ENCODE measurements around the gene ABCA4.

The ABCA4 gene

DNA sequence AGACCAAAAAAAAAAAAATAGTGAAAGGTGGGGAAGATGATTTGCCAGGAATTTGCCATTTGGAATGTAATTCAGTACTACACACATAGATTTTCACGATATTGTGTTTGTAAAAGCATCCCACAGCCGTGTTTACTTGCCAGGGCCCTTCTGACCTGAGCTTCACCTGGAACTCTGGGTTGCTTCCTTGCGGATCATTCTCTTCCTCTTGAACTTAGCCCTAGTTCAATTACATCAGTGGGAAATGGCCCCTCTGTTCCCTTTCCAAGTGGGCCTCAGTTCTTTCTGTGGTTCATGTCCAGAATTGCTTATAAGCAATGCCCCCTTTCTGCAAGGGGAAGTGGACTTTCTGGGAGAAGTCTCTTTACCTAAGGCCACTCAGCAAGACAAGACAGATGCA is 41.0 kb downstream of the ABCA4 start:
- DNase-seq, result no peak

DNA sequence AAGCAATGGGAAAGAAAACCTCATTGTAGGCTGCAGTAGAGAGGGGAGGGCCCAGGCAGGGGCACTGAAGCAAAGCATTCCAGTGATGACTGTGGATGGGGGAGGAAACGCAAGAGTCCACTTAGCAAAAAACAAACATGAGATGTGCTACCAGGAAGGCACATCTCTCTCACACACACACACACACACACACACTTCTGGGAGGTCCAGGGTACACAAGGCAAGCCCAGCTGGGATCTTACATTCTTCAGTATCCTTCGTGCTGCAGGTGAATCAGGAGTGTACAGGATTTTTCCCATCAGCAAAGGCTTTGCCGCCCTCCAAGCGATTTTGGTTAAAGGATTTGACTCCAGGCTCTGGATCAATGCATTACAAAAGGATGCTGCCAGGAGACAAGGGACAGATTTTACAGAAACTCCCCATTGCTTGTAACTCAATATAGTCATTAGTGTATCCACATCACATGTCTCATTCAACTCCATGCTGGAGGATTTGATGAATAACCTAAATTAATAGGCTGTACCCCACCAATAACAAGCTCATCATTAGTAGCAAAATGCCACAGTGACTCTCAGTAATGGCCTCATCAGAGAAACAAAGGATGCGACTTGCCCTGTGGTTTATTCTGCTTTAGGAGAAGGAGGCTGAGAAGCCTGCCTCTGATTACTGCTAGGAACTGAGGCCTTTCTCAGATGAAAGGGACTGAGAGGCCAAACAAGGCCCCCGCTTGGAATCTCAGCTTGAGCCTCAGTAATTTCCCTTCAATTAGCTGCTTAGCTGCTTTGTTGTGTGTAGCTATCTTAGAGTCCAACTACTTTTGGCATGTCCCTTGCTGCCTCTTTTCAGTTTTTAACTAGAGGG is 41.6 kb downstream of the ABCA4 start:
- DNase-seq, result no peak

DNA sequence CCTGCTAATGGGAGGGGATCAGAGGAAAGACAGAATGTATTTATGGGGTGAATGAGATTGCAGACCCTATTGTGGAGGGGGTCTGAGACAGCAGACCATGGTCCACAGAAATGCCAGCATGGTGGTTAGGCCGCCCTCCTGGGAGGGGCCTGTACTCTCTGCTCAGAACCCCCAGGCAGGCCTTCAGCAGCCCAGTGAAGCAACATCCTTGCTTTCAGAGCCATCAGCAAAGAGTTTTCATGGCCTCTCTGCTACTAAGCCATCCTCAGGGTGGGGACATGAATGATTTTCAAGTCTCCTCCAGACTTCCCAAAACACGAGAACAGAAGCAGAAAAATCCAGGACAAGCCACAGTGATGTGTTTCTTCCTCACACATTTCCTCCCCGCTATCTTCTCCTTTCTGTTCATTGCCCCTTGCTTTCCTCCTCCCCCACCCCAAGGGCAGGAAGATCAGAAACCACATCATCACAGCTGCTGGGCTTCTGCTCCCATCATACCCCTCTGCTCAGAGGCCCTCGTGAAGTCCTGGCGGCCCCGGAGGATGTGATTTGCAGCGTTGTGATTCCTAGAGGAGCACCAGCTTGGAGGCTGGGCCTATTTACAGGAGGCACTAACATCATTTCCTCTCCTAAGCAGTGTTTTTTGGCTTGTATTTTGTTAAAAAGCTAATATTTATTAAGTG is 48.0 kb downstream of the ABCA4 start:
- DNase-seq, result no peak

DNA sequence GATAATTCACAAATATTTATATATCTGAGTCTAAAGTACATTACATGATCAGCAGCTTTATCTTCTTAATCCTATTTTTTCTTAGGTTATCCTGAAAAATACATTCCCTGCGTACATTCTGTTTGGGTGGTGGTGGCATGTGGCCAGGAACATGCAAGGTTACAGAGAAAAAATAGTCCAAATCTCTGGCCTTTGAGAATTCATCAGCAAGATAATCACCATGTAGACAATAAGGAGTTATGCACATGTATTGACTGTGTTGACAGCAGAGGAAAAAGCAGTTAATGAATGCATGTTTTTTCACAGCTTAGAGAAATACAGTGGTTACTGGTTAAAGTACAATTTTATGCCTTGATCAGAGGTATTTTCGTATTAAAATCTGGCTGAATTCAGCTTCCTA is 49.0 kb downstream of the ABCA4 start:
- no peak for DNase-seq

DNA sequence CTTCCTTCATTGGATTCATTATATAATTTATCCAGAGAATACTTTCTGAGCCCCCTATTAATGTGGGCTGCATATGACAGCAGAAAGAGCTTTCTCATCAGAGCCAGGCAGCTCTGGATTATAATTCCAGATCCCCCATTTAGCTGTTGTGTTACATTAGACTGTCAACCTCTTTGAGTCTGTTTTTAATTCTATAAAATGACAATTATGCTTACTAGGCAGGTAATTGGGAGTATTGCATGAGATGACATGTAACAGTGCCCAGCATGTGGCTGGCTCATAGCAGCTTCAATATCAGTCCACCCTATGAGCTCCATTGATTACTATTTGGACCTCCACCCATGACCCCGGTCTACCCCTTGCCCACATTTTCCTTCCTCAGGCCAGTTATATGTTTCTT is 49.6 kb downstream of the ABCA4 start:
- no peak for DNase-seq

DNA sequence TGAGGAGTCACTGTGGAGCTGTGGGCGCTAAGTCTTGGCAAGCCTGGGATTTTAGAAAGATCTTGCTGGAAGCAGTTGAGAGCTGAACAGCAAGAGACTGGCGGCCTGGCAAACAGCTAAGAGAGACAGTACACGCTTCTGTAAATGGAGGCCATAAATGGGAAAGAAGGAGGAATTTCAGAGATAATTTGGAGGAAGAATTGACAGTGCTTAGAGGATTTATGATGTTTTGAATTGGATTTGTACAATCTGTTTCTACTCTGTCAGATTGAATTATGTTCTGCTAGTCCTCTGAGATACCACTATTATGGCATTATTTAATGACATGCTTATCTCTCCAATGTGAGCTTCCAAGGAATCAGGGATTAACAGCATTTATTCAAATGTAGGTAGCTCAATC is 50.1 kb downstream of the ABCA4 start:
- no peak for DNase-seq

DNA sequence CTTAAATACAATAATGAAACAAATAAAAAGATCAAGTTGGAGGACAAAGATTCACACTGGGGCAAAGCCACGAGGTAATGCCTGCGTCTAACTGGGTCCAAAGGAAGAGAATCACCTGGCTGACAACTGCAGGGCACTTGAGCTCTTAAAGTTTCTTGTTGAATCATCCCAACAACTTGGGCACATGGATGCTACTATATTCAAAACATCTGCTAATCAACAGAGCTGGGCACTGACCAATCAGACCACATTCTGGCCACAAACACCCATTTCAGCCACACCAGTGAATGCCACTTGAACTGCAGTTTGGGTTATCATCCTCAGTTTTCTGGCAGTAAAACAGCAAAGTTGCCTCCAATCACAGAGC is 51.0 kb downstream of the ABCA4 start:
- DNase-seq, result no peak

DNA sequence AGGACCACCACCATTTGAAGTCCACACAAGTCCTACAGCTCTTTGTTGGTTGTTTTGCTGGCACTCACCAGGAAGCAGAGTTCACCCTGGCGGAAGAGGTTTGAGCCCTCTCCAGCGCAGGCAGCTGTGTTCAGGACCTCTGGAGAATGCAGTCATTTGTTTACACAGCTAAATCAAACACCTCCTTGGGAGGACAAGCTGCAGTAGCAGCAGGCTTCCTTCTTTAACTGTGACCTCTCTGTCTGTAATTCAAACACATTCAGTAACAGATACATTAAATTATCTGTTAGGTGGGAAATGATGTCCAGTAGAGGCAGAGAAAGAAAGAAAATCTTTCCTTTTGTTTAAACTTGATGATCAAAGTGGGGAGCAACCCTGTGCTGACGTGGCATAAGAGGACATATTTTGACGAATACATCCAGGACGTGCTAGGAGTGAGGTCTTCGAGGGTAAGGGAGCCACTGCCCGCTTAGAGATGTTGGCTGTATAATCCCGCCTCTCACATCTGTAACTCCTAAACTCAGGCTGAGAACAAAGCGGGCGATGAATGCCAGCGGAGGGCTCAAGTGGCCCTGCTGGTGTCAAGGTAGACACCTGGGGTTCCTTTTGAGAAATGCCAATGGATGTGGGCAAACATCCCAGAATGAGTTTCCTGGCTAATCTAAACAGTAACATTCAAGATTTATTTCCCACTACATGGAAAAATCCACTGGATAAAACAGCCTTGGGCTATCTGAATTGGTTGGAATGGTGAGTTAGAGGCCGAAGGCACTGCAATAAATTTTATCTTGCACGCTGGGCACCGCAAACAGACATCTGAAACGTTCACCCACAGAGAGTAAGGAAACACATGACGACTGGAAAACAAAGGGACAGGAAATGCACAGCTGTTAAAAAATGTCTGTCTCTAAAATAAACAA is 51.7 kb downstream of the ABCA4 start:
- DNase-seq, result no peak

DNA sequence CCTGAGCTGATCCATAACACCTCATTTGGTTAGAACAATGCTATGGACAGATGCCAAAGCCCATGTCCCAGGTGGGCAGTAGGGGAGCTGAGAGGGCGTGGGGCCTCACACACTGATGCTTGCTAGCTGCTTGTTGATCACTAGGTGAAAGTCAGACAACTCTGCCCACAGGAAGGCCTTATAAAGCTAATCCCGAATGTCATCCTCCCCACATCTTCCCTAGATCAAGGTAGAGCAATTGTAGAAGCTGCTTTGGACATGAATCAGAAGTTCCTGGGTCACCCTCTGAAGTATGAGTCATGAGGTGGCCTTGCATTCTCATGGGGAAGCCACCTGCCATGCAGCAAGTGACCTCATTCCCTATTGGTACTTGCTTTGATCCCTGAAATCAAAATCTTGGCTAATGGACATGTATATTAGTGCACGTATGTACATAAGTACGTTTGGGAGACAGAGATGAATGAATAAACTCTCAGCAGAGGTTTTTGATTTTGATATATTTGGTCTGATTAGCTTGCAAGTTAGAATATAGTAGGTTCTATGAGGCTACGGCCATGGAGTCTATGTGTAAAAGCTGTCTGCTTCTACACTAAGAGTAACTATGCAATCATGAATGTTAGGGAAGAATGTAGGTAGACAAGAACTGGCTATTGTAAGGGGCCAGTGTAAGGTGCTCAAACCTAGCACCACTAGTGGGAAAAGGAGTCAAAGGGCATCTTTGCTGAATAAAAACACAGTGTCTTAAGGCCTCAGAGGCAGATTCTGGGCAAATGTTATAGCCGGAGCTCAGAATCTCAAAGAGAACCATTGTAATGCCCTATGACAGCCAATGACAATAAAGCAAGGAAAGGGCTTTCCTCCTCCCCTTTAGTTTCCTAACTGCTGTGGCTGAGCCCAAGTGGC is 52.6 kb downstream of the ABCA4 start:
- DNase-seq, result no peak

DNA sequence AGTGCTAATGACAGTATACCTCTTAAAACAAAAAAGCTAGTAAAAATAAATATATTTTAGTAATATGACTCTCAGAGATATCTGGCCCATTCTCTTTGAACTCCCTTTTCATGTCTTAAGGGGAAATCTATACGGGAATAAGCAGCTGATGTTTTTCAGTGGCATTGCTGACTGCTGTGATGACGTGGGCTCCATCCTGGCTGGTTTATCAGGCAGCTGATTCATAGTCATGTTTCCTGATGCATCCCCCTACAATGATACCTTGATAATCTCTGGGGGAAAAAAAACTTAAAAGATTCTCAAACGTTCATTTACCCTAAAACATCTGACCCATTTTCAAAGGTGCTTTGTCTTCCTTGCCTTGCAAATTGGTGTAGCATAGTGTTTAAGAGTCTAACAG is 53.8 kb downstream of the ABCA4 start:
- DNase-seq, result no peak

DNA sequence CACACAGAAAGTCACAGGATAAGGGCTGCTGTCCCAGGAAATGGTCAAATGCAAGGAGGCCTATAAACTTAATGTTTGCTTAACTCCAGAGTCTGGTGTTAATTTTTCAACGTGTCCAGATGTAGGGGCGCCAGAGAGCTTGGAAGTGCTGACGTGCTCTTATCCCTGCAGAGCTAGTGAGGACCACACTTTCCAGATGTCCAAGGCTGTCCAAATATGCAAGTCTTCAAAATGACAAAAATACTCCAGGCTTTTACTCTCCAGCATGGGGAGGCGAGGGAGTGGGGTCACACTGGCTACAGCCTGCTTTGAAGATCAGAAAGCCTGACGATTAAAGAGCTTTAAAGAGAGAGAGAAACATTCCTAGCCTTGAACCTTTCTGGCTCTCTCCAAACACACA is 57.6 kb downstream of the ABCA4 start:
- no peak for DNase-seq

DNA sequence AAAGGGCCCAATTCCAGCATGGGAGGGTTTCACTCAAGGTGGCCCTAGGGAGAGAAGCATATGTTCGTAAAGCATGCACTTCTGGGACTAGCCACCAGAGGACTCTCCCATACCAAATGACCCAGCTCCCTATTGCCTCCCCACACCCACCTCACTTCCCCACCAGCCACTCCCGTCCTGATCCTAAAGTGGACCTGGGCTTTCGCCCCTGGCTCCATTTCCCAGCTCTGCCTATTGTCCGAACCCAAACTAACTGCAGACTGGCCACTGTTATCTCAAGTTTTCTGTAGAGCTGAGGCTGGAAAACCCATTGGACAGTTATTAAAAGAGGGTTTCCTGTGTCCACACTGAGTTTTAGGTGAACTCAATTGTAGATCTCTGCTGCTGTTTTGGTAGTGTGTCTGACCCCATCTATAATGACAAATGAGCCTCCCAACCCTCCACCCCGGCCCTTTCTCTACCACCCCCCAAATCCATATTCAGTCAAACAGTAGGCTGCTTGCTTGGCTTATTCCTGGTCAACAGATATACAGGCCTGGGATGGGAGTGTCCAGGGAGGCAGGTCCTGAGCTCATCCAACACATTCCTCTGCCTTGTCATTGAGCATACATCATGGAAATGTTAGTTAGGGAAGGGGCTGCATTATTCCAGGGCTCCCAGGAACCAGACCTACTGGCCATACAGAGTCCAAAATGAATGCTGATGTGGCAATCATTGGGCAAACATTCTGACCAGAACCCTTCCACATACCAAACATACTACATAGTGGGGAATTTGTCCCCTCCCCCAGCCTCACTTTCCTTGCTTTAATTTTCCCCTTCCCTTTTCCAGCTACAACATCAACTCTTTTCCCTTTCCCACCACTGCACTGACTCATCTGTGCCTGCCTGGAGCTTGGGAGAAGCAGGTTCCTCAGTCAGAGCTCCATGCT is 59.2 kb downstream of the ABCA4 start:
- DNase-seq, result no peak

DNA sequence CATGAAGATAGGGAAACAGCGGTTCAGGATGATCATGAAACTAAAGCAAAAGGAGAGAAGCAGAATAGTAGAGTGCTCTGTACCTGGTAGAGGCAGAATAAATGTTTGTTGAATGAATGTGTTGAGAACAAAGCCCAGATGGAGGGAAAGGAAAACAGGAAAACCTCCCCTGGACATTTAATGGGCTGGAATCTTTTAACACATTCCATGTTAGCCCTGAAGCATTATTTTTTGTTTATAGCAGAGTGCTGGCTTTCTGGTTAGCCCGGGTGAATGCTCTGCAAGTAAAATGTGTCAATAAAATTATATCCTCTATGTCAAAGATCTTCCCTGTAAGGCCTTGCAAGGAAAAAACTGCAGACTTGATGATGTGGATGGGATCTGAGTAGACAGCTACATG is 60.2 kb downstream of the ABCA4 start:
- DNase-seq, result no peak

DNA sequence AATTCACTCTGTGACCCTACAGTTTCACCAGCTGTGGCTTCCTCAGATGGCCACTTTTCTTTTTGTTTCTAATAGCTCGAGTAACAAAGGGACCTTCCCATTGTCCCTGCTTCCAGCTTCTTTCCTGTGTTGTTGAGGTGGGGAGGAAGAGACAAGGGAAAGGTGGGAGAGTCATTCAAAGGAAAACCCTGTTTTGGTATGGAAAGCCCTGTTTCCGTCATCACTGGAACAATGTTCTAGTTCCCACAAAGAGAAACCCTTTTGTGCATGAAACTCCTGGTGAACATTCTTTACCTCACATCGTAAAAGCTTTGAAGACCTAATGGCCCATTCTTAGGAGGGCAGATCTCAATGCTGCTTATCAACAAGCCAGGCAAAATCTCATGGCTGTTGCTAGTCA is 62.2 kb downstream of the ABCA4 start:
- DNase-seq, result no peak

DNA sequence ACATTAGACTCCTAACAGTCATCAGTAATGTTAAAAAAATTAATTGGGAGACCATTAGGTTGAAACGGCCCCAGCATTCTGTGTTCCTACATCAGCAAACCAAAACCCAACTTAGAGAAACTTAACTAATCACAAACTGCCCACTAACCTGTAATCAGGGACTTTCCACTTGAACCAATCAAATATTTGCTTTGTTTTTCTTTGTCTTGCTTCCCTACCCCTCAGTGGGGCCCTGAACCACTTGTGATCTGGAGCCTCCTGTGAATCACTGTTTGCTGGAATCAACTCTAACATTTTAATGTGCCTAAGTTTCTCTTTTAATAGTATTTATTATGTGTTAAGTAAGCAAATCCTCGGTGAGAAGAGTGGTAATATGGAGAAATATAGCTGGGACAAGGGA is 64.0 kb downstream of the ABCA4 start:
- no peak for DNase-seq

DNA sequence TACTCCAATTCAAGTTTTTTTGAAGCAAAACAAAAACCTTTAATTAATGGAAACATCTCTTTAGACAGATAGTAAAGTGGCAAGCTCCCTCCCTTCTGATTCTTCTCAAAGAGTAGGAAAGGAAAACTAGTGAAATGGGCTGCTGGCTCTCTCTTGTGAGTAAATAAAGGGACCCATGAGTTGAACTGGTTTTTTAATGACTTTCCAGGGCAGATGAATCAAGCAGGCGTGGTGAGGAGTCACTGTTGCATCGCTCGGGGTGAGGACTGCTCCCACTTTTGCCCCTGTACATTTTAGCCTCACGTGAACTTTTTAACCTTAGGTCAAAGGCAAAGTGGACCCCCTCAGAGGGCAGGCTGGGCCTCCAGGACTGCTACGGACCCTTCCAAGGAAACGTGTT is 64.8 kb downstream of the ABCA4 start:
- DNase-seq, result no peak

DNA sequence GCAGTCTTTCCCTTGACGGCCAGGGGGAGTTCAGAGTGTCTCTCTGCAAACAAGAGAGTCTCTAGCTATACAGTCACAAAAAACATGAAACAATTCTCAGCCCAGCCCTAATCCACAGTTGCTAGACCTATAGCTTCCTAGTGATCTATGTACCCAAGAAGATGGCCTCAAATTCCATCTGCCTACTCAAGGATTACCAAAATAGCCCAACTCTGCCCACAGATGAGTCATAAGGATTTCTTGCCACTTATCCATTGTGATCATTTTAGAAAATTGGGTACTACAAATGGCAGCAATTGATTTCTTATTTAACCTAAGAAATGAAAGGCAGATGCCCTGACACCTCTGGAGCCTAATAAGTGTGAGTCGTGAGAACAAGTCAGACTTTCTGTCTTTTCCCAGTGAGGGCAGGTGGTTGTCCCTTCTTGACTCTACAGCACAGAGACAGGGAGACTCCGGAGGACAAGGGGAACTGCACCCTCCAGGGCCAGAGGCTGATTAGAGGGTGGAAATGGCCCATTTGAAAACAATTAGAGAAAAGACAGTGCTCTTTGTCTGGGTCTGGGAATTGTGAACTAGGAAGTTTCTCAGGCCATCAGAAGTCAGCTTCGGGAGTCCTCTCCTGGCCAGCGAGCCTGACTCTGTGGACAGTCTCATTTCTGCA is 65.4 kb downstream of the ABCA4 start:
- DNase-seq, result no peak

DNA sequence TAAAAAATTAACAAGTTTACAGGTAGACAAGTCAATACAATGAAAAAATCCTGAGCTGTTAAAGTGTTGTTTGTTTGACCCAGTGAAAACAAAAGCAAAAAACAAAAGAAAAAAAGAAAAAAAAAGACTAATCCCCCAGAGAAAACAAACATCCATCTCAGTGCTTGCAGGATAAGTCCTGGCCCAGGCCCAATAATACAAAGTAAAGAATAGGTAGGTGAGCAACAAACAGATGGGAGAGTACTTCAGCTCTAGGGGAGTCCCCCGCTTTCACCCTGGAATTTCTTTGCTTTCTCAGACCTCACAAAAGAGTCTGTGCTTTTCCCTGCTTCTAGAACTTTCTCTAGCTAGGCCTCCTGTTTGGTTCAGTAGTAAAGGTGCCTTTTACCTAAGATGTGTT is 70.3 kb downstream of the ABCA4 start:
- no peak for DNase-seq

DNA sequence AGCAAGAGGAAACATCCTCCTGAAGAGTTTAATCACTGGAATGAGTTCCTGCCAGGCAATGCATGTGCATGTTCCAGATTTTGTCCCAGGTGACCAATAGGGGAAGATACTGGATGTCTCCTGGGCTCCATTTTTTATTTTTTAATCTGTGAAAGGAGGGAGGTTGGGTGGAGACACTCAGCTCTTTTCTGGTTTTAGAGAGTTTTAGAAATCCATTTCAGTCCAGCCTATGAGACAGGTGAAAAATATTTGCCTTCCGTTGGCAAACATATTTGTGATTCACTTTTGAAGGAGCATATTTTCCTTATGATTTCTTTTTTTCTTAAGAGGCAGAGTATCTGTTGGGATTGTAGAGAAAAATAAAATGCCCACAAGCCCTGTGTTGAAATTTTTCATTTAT is 70.7 kb downstream of the ABCA4 start:
- DNase-seq, result no peak

DNA sequence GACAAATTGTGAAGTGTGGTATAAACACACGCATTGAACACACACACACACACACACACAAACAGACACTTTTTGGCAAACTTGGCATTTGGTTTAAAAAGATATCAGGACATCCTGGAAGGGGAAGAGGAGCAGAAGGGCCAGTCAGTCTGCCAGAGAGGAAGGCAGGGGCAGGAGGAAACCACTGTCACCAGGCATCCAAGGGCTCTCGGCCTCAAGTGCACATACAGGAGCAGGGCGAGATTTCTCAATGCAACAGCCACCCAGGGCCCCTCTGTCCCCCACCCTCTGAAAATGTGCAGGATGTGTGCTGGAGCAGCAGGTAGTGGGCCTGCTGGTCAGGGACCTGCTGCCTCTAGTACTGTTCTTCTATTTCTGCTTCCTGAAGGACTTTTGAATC is 71.2 kb downstream of the ABCA4 start:
- DNase-seq, result no peak

Measured in activated CD4-positive, alpha-beta T cell treated with anti-CD3 and anti-CD28 coated beads for 1 hour (primary cell).